Skeletal muscle satellite cell (primary cell): ENCODE results near the gene ALDOB. TPM values are rescaled to one million over a fixed set of nuclear protein-coding genes. Genes with fewer than 3 reads are reported as not detected.

Source experiments
- H3K27me3 ChIP-seq: 2 replicates; pipeline ENCODE4 v1.7.0; 2013; ENCODE audit warnings: low read length; ENCODE audit not compliant: control insufficient read depth, insufficient read depth
- H3K36me3 ChIP-seq: 2 replicates; pipeline ENCODE4 v1.7.0; 2013; ENCODE audit warnings: mild to moderate bottlenecking, control low read depth, low read length; ENCODE audit not compliant: insufficient read depth
- H3K4me1 ChIP-seq: 2 replicates; pipeline ENCODE4 v1.7.0; 2013; ENCODE audit warnings: low read length; ENCODE audit not compliant: control insufficient read depth, insufficient read depth
- H3K4me2 ChIP-seq: 2 replicates; pipeline ENCODE4 v1.7.0; 2013; ENCODE audit warnings: mild to moderate bottlenecking, low read length
- H3K4me3 ChIP-seq: 2 replicates; pipeline ENCODE4 v1.7.0; 2013; ENCODE audit warnings: low read length
- H3K9ac ChIP-seq: 2 replicates; pipeline ENCODE4 v1.7.0; 2013; ENCODE audit warnings: mild to moderate bottlenecking, low read depth, low read length, moderate library complexity
- H3K9me3 ChIP-seq: replicated peaks from 2 replicates; pipeline ENCODE4 v1.7.0; 2013; ENCODE audit warnings: mild to moderate bottlenecking, control low read depth, low read length
- total RNA-seq: library from RNA; depleted of rRNA; stranded (reverse); fragments of >200 nt; gene quantifications from 2 replicates; pipeline ENCODE4 v1.2.3, GENCODE V29; 2012; rRNA removed

ALDOB gene
- not detected in 2 replicates for total RNA-seq

DNA sequence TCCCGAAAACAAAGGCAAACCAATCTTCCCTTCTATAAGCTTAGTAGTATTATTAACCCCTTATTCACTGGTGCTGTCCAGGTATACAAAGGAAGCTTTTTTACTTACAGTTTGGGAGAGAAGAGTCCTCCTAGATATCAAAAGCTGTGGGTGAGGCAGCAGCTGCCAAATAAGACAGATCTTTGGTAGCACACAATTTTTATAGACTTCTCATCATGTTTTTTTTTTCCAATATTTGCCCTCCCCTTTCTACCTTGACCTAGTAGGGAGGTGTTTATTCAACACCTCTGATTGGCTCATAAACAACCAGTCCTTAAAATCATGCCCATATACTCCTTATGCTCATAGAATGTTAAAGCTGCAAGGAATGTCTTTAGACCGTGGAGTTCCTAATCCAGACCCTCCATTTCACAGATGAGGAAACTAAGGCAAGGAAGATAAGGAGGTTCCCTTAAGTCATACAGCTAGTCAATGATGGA lies at the start of gene ALDOB:
Gene ALDOB, minus strand, starts transcription at position 174 of the 479 bp plus-strand sequence. CDS start 4,887 bp downstream, outside the sequence.
- H3K9me3 ChIP-seq = no peaks in the 10 kb centered on the region
- no peak within 1 kb of the TSS for H3K4me2 ChIP-seq
- H3K27me3 ChIP-seq = peaks cover 31% of the 10 kb centered on the region
- H3K9ac ChIP-seq = no peak within 1 kb of the TSS
- H3K36me3 ChIP-seq = no peaks in the 10 kb centered on the region
- H3K4me3 ChIP-seq = no peak within 1 kb of the TSS
- no peaks in the 10 kb centered on the region for H3K4me1 ChIP-seq

DNA sequence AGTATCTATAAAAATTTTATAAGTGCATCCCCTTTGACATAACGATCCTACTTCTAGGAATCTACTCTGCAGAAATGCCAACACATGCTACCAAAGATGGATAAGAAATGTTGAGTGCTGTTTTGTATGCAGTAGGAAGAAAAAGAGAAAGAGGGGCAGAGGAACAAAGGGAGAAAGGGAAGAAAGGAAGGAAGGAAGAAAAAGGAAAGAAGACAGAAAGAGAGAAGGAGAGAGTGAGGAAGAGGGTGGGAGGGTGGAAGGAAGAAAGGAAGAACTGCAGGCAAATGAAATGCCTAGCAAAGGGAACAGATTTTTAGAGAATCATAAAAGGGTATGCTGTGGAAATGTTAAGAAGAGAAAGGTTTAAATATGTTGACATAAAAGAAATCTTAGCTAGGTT lies 48.5 kb upstream of the ALDOB start:
- no peak overlapping the region for H3K4me2 ChIP-seq
- H3K4me3 ChIP-seq = no peak overlapping the region
- peaks cover 11% of the 10 kb centered on the region for H3K4me1 ChIP-seq
- H3K9me3 ChIP-seq = no peaks in the 10 kb centered on the region
- H3K36me3 ChIP-seq = no peaks in the 10 kb centered on the region
- no peak overlapping the region for H3K9ac ChIP-seq
- no peaks in the 10 kb centered on the region for H3K27me3 ChIP-seq

DNA sequence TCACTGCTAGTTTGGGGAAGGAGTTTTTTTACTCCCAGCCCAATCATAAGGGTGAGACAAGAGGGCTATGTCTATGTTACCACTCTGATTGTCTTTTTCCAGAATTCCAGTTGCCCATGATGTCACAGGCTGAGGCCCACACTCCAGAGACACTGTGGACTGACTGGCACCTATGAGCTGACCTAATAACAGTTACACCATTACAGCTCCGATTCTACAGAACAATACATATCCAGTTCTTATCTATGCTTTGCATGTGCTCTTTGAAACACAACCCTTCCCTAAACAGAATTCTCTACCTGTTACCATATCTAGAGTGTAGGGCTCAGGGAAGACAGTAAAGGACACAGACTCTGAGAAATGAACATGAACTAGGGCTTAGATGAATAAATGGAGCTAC lies 45.7 kb upstream of the ALDOB start:
- Histone ChIP-seq H3K4me2 (no peak overlapping the region), H3K36me3 (peaks cover 3% of the 10 kb centered on the region), H3K4me3 (no peak overlapping the region), H3K9me3 (no peaks in the 10 kb centered on the region), H3K9ac (no peak overlapping the region), H3K27me3 (no peaks in the 10 kb centered on the region), H3K4me1 (peaks cover 20% of the 10 kb centered on the region)

DNA sequence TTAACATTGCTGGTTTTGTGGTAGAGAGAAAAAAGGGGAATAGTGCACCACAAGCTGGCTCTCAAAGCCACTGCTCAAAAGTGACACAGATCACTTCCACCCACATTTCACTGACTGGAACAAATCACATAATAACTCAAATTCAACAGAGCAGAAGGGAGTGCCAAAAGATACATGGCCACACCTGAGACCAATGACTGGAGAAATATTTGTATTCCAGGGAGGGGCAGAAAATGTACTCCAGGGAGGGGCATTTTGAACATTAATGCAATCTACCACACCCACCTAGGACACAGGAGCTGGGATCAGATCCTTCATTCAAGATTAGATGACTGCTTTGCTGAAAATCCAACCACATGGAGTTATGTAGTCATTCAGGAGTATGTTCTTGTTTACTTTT lies 44.8 kb upstream of the ALDOB start:
- Histone ChIP-seq H3K9me3 (no peaks in the 10 kb centered on the region), H3K4me1 (peaks cover 15% of the 10 kb centered on the region), H3K36me3 (peaks cover 3% of the 10 kb centered on the region), H3K4me3 (no peak overlapping the region), H3K9ac (no peak overlapping the region), H3K4me2 (no peak overlapping the region), H3K27me3 (no peaks in the 10 kb centered on the region)

DNA sequence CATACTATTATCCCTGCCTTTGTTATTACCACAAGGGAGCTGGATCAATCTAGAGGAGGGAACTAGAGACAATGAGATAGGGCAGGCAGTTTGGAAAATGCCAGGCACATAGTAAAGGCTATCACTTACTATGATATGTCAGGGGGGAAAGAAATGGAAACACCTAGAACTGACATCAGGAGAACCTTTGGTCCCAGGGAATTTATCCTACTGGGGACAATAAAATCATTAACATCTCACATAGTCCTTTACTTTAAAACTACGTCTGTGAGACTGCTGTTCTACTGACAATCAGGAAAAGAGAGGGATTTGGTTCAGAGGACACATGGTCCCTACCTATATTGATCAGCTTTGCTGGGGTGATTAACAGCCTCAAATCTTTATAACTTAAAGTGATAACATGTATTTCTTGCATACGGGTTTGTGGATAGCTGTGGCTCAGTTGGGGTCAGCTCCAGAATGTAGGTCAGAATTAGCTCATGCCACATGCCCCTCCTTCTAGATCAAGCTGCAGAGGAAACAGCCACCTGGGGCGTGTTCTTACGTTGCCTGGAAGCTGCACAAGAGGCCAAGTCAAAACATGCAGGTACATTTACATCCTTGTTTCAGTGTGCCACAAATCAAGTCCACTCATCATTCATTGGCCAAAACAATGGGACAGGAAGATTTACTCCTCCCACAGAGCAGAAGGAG lies 43.9 kb upstream of the ALDOB start:
- H3K4me2 ChIP-seq = no peak overlapping the region
- no peaks in the 10 kb centered on the region for H3K27me3 ChIP-seq
- H3K9me3 ChIP-seq = no peaks in the 10 kb centered on the region
- peaks cover 15% of the 10 kb centered on the region for H3K4me1 ChIP-seq
- no peak overlapping the region for H3K4me3 ChIP-seq
- peaks cover 3% of the 10 kb centered on the region for H3K36me3 ChIP-seq
- H3K9ac ChIP-seq = no peak overlapping the region

DNA sequence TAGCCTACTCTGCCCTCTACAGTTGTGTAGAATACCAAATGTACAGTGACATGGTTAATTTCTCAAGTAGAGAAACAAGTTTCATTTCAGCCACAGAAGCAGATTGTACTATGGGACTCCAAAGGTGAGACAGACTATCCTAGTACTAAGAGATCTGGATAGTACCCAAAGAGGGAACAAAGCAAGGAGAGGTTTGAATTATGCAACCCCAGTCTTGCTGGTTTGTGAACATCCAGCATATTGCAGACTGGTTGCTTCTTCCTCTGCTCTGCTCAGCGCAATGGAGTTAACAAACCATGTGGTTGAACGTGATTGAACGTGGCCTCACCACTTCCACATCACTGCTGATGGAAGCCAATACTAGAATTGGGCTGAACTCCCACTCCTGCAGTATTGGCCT lies 43.3 kb upstream of the ALDOB start:
- Histone ChIP-seq H3K4me2 (no peak overlapping the region), H3K4me1 (peaks cover 15% of the 10 kb centered on the region), H3K27me3 (no peaks in the 10 kb centered on the region), H3K4me3 (no peak overlapping the region), H3K9ac (no peak overlapping the region), H3K9me3 (no peaks in the 10 kb centered on the region), H3K36me3 (peaks cover 3% of the 10 kb centered on the region)

DNA sequence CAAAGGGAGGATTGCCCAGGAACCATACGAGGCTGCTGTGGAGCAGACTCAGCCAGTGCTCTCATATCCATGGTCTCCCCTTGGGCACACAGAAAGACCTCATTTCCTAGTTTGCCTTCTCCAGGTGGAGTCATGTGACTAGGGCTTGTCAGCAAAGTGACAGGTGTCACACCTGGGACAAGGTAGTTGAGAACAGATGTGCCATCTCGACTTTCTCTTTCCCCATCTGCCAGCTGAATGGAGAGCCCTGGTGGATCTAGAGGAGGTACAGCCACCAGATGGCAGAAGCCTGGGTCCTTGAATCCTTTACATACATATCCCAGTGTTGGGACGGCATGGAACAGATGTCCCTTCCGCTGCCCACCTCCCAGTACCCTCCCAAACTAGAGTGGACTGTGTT lies 42.9 kb upstream of the ALDOB start:
- no peaks in the 10 kb centered on the region for H3K27me3 ChIP-seq
- H3K4me3 ChIP-seq = no peak overlapping the region
- peaks cover 3% of the 10 kb centered on the region for H3K36me3 ChIP-seq
- peaks cover 15% of the 10 kb centered on the region for H3K4me1 ChIP-seq
- no peak overlapping the region for H3K4me2 ChIP-seq
- H3K9me3 ChIP-seq = no peaks in the 10 kb centered on the region
- no peak overlapping the region for H3K9ac ChIP-seq

DNA sequence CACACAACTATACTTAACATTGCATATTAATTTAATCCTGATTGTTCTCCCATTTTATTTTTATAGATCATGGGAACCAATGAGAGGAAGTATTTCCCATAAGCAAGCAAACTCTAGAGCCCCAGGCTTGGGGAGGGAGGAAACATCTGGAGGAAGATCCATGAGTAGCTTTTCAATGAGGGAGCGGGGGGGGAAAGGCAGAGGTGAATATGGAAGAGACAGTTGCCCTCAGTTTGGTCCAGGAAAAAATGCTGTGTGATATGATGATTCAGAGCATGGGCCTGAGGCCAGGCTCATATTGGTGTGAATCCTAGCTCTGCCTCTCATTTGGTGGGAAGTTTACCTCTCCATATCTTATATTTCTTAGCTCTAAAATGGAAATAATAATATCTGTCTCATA lies 42.2 kb upstream of the ALDOB start:
- H3K9me3 ChIP-seq = no peaks in the 10 kb centered on the region
- no peaks in the 10 kb centered on the region for H3K27me3 ChIP-seq
- H3K4me3 ChIP-seq = no peak overlapping the region

DNA sequence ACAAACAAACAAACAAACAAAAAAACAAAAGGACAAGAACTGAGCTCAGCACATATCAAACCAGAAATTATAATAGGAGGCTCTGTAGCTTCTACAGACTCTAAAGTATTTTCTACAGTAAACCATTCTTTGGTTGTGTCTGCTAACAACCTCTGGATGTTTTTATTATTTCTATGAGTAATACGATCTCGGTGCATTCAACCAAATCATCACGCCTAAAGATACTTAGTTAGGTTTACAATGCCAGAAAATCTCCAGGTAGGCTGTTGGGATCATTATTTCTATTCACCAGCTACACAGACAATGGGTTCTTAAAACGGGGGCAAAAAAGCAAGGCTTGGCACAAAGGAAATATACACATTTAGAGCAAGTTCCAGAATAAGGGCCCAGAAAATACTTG lies 41.6 kb upstream of the ALDOB start:
- Histone ChIP-seq H3K9ac (no peak overlapping the region), H3K4me3 (no peak overlapping the region), H3K36me3 (peaks cover 3% of the 10 kb centered on the region), H3K27me3 (no peaks in the 10 kb centered on the region), H3K4me2 (no peak overlapping the region), H3K4me1 (peaks cover 15% of the 10 kb centered on the region), H3K9me3 (no peaks in the 10 kb centered on the region)

More for the DNA sequence above, 42.2 kb upstream of the ALDOB start:
- H3K9ac ChIP-seq = no peak overlapping the region
- H3K36me3 ChIP-seq = peaks cover 3% of the 10 kb centered on the region
- H3K4me2 ChIP-seq = no peak overlapping the region
- peaks cover 15% of the 10 kb centered on the region for H3K4me1 ChIP-seq

DNA sequence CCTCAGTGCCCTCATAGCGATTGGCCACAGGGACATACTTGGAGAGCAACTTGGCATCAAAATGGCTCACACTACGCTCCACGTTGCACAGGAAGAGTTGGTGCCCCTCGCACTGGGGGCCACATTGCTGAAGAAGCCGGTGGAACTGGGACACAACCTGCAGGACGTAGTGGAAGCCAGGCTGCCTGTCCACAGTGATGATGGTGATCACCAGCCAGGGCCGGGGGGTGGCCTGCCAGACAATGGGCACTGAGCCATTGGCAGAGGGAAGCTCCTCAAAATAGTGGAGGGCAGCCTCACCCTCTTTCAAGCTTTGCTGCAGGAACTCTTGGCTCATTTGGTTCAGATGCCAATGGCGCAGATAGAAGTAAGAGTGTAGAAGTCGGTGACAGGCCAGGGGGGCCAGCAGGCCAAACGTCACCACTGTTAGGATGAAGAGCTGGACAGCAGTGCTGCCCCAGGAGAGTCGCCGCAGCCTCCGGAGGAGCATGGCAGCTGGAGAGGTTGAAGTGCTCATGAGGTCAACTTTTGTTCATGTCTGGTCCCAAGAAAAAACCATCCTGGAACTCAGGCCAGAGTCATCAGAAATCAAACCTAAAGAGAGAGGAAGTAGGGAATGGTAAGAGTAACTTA lies 41.1 kb upstream of the ALDOB start:
- H3K36me3 ChIP-seq = peaks cover 3% of the 10 kb centered on the region
- H3K27me3 ChIP-seq = no peaks in the 10 kb centered on the region
- no peaks in the 10 kb centered on the region for H3K9me3 ChIP-seq
- no peak overlapping the region for H3K4me3 ChIP-seq
- peaks cover 15% of the 10 kb centered on the region for H3K4me1 ChIP-seq
- H3K4me2 ChIP-seq = no peak overlapping the region
- no peak overlapping the region for H3K9ac ChIP-seq

DNA sequence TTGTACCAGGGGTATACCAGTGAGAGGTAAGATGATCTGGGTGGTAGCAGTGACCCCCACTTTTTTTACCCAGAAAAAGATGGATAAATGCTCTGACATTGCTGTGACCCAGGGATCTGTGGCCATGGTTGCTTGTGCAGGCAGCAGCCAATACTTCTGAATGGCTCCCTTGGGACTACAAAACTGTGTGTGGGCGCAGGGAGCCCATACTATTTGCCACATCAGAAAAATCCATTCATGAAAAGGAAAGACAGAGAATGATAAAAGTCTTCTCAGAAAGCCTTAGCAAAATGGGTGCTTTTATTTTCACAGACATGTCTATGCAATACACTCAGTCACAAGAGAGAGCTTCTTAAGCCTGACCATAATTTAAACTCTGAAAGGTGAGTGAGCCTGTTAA lies 37.3 kb upstream of the ALDOB start:
- Histone ChIP-seq H3K4me1 (peaks cover 12% of the 10 kb centered on the region), H3K4me2 (no peak overlapping the region), H3K9ac (no peak overlapping the region), H3K9me3 (no peaks in the 10 kb centered on the region), H3K27me3 (no peaks in the 10 kb centered on the region), H3K4me3 (no peak overlapping the region), H3K36me3 (peaks cover 3% of the 10 kb centered on the region)

DNA sequence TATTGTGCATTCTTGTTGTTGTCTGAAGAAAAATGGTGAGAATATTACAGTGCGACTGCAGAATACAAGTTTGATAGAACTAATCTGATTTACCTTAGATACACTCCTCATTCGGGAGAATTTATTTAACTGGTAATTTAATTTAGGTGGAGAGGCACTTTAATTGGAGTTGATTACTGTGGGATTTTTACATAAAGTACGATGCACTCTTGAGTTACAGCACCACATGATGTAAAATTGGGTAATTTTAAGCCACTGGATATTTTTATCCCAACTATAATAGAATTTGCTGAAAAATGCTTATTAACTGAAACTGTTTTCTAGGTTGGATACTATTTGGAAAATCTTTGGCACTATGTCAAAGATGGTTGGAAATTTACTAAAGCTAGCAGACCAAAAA lies 35.4 kb upstream of the ALDOB start:
- Histone ChIP-seq H3K9ac (no peak overlapping the region), H3K9me3 (no peaks in the 10 kb centered on the region), H3K4me2 (no peak overlapping the region), H3K36me3 (no peaks in the 10 kb centered on the region), H3K4me1 (peaks cover 5% of the 10 kb centered on the region), H3K27me3 (no peaks in the 10 kb centered on the region), H3K4me3 (no peak overlapping the region)
